Endothelial cell of umbilical vein (primary cell): ENCODE measurements around the gene TEC. TPM values are rescaled to one million over a fixed set of nuclear protein-coding genes. Genes with fewer than 3 reads are reported as not detected.

Experiments
- BruUV-seq: library from RNA; stranded (reverse); fragments of 400-500 nt; replicated peaks from 2 replicates; lab custom pipeline; 2021; lab: Mats Ljungman, UMichigan
- CTCF ChIA-PET: fragments of 300-600, 350-600 bp; sonication (Branson Sonifier 250); formaldehyde crosslinking; loops from one replicate; lab custom pipeline; 2021; ENCODE audit warnings: antibody characterized with exemption, inconsistent platforms; lab: Charles Lee
- POLR2A ChIA-PET: fragments of 300-600, 350-600 bp; sonication (Branson Sonifier 250); formaldehyde crosslinking; loops from one replicate; lab custom pipeline; 2021; ENCODE audit warnings: antibody characterized with exemption, inconsistent platforms; lab: Charles Lee
- DNase-seq: peaks from one replicate; pipeline ENCODE4 v3.0.0-alpha.2; 2011; ENCODE audit warnings: low read depth, low spot score
- FAIRE-seq: peaks from 2 replicates; lab custom pipeline; 2011; peaks lifted over from hg19 to GRCh38; lab: Jason Lieb, UNC
- H2AFZ ChIP-seq: 2 replicates; pipeline ENCODE4 v1.6.0; 2012; ENCODE audit warnings: low read depth, low read length, control low read depth, inconsistent platforms
- H3K27ac ChIP-seq: 2 replicates; pipeline ENCODE4 v1.5.1; 2011; ENCODE audit warnings: low read depth, mild to moderate bottlenecking, control low read depth, low read length, moderate library complexity; ENCODE audit not compliant: insufficient read depth
- H3K27me3 ChIP-seq, 2 experiments: 2 replicates each; pipeline versions ENCODE4 v1.6.0 to v1.6.1; 2011; ENCODE audit warnings: low read length in 2 of 2, mixed read lengths in 1 of 2; ENCODE audit not compliant: control insufficient read depth in 2 of 2, insufficient read depth in 2 of 2
- H3K36me3 ChIP-seq, 2 experiments: 2 replicates in 1 of 2; 3 replicates in 1 of 2; pipeline ENCODE4 v1.5.1; 2011; ENCODE audit warnings: low read length in 2 of 2, mild to moderate bottlenecking in 1 of 2, moderate library complexity in 1 of 2; ENCODE audit not compliant: control insufficient read depth in 2 of 2, insufficient read depth in 2 of 2; ENCODE audit errors: extremely low read depth in 1 of 2
- H3K4me1 ChIP-seq: 3 replicates; pipeline ENCODE4 v1.5.1; 2011; ENCODE audit warnings: mild to moderate bottlenecking, low read length; ENCODE audit not compliant: control insufficient read depth, insufficient read depth; ENCODE audit errors: extremely low read depth
- H3K4me2 ChIP-seq: 2 replicates; pipeline ENCODE4 v1.6.1; 2011; ENCODE audit warnings: low read length, control low read depth, mixed read lengths; ENCODE audit not compliant: insufficient read depth
- H3K4me3 ChIP-seq, 3 experiments: fragments of 200-600 bp in 1 of 3; sonication (generic), shearing (Covaris generic) in 1 of 3; replicated peaks in 1 of 3; 2 replicates each; pipeline ENCODE4 v1.5.1; 2011 to 2016; ENCODE audit warnings: control low read depth in 3 of 3, low read length in 3 of 3, mild to moderate bottlenecking in 2 of 3, inconsistent platforms in 1 of 3, low read depth in 1 of 3, moderate library complexity in 1 of 3; ENCODE audit not compliant: insufficient read depth in 1 of 3
- H3K79me2 ChIP-seq: 2 replicates; pipeline ENCODE4 v1.6.0; 2012; ENCODE audit warnings: low read length, inconsistent platforms; ENCODE audit not compliant: control insufficient read depth, insufficient read depth
- H3K9ac ChIP-seq: replicated peaks from 2 replicates; pipeline ENCODE3; 2011; ENCODE audit warnings: low read length, control low read depth; ENCODE audit not compliant: insufficient read depth; ENCODE audit errors: extremely low read depth
- H3K9me1 ChIP-seq: replicated peaks from 3 replicates; pipeline ENCODE4 v1.6.0; 2011; ENCODE audit warnings: mild to moderate bottlenecking, low read length; ENCODE audit not compliant: control insufficient read depth, insufficient read depth; ENCODE audit errors: extremely low read depth
- H3K9me3 ChIP-seq: replicated peaks from 2 replicates; pipeline ENCODE4 v1.5.1; 2012; ENCODE audit warnings: low read length, inconsistent platforms; ENCODE audit not compliant: control insufficient read depth, insufficient read depth
- H4K20me1 ChIP-seq: replicated peaks from 2 replicates; pipeline ENCODE3; 2011; ENCODE audit warnings: mild to moderate bottlenecking, low read length; ENCODE audit not compliant: control insufficient read depth, insufficient read depth; ENCODE audit errors: extremely low read depth
- FOS ChIP-seq: IDR thresholded peaks from 2 replicates; pipeline ENCODE4 v1.6.1; 2011; ENCODE audit warnings: mild to moderate bottlenecking, low read length, moderate library complexity, borderline replicate concordance; ENCODE audit not compliant: insufficient read depth
- GATA2 ChIP-seq: IDR thresholded peaks from 2 replicates; pipeline ENCODE4 v1.7.0; 2011; ENCODE audit warnings: low read depth, mild to moderate bottlenecking, moderate library complexity, mixed read lengths, low read length; ENCODE audit not compliant: insufficient read length, insufficient read depth
- JUN ChIP-seq: IDR thresholded peaks from 2 replicates; pipeline ENCODE4 v1.6.1; 2011; ENCODE audit warnings: borderline replicate concordance, low read depth; ENCODE audit not compliant: insufficient read length, insufficient read depth
- MYC ChIP-seq: IDR thresholded peaks from one replicate; pipeline ENCODE4 v1.6.1; 2011; ENCODE audit warnings: mild to moderate bottlenecking, low read depth, low read length
- POLR2A ChIP-seq: IDR thresholded peaks from 2 replicates; pipeline ENCODE4 v1.6.1; 2012; ENCODE audit warnings: low read depth, mild to moderate bottlenecking, control low read depth, low read length
- POLR2AphosphoS5 ChIP-seq: IDR thresholded peaks from 2 replicates; pipeline ENCODE4 v1.6.1; 2012; ENCODE audit warnings: low read depth, mild to moderate bottlenecking, control low read depth, low read length, moderate library complexity; ENCODE audit not compliant: insufficient read depth
- dilution Hi-C: fragments of 300-500 bp; cut with MboI; formaldehyde crosslinking; loops from one replicate; pipeline ENCODE4 v1.15.0; 2019; ENCODE audit warnings: low sequenced_read_pairs; ENCODE audit not compliant: extremely low pct_ligation_motif_present
- intact Hi-C: fragments of 100-400 bp; cut with micrococcal nuclease; formaldehyde crosslinking; loops from one replicate; pipeline ENCODE4 v1.10.0; 2022
- polyA plus RNA-seq, 4 experiments: library from polyadenylated mRNA; depleted of rRNA in 3 of 4; stranded (reverse) in 3 of 4; unstranded in 1 of 4; fragments of >200 nt; gene quantifications; 2 replicates each; pipeline versions ENCODE4 v1.2.1 to v1.2.3, GENCODE V29; 2011 to 2012; ENCODE audit warnings: missing spikeins in 1 of 4
- total RNA-seq: library from RNA; stranded (reverse); gene quantifications from 2 replicates; pipeline ENCODE4 v1.2.3, GENCODE V29; 2021
- TF ChIP-seq, protein P1 (sequence below), 2 donors: IDR thresholded peaks; 1 replicate in 1 of 2; 2 replicates in 1 of 2; pipeline ENCODE4 v1.5.1; 2011; ENCODE audit warnings: low read length in 2 of 2, mild to moderate bottlenecking in 2 of 2, moderate library complexity in 2 of 2, control low read depth in 1 of 2, inconsistent platforms in 1 of 2, low read depth in 1 of 2; ENCODE audit not compliant: insufficient read depth in 1 of 2; ENCODE audit errors: extremely low read depth in 1 of 2
- TF ChIP-seq, protein P2 (sequence below): IDR thresholded peaks from 2 replicates; pipeline ENCODE4 v1.6.1; 2011; ENCODE audit not compliant: insufficient read depth, insufficient read length

Gene TEC
- total and polyA plus RNA-seq, 2 donors (not counting 3 experiments of a cell fraction or from before 2014, with no cell fraction given), result 0.08 to 0.86 TPM

DNA sequence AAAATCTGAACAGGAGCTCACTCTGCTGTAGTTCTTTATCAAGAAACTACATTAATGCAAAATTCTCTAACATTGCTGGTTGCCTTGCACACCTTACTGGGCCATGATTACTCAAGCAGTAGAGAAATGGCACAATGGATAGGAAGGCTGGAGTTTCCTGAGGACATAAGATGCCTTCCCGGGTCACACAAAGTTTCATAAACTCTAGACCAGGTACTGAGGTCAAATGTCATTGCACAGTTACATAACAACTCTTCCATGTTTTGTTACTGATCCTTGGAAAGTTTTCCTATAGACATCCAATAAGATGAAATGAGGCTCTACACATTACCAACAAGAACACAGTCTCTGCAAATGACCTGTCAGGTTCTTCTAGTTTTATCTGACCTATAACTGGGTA lies 9.9 kb downstream of the TEC start:
- DNase-seq (no peak), FAIRE-seq (no peak)
- H3K9ac ChIP-seq, result no peak overlapping the region
- CTCF ChIA-PET, result no interaction called here
- H3K27ac ChIP-seq, result no peak overlapping the region
- no peaks in the 10 kb centered on the region for H3K79me2 ChIP-seq
- dilution Hi-C loops (no loop called here), intact Hi-C loops (no loop called here)
- POLR2A ChIA-PET, result no interaction called here
- no peaks in the 10 kb centered on the region for H3K36me3 ChIP-seq
- H3K4me1 ChIP-seq, result no peaks in the 10 kb centered on the region
- no peaks in the 10 kb centered on the region for H3K9me1 ChIP-seq
- H3K27me3 ChIP-seq, result peaks cover 0 to 3% of the 10 kb centered on the region in 2 experiments
- no peak overlapping the region for H2AFZ ChIP-seq
- TF ChIP-seq, protein P1, sequence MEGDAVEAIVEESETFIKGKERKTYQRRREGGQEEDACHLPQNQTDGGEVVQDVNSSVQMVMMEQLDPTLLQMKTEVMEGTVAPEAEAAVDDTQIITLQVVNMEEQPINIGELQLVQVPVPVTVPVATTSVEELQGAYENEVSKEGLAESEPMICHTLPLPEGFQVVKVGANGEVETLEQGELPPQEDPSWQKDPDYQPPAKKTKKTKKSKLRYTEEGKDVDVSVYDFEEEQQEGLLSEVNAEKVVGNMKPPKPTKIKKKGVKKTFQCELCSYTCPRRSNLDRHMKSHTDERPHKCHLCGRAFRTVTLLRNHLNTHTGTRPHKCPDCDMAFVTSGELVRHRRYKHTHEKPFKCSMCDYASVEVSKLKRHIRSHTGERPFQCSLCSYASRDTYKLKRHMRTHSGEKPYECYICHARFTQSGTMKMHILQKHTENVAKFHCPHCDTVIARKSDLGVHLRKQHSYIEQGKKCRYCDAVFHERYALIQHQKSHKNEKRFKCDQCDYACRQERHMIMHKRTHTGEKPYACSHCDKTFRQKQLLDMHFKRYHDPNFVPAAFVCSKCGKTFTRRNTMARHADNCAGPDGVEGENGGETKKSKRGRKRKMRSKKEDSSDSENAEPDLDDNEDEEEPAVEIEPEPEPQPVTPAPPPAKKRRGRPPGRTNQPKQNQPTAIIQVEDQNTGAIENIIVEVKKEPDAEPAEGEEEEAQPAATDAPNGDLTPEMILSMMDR (IDR thresholded peaks at IDR 0.05; ENCODE audit: extremely low read depth in 1 of 2, insufficient read depth in 1 of 2, low read depth in 1 of 2, low read length in 2 of 2), result no peak
- no peak for TF ChIP-seq GATA2
- no peak overlapping the region for H3K4me2 ChIP-seq
- H3K4me3 ChIP-seq, result no peak overlapping the region
- H3K9me3 ChIP-seq, result no peaks in the 10 kb centered on the region
- no peaks in the 10 kb centered on the region for H4K20me1 ChIP-seq
- BruUV-seq, result no TSS peak

DNA sequence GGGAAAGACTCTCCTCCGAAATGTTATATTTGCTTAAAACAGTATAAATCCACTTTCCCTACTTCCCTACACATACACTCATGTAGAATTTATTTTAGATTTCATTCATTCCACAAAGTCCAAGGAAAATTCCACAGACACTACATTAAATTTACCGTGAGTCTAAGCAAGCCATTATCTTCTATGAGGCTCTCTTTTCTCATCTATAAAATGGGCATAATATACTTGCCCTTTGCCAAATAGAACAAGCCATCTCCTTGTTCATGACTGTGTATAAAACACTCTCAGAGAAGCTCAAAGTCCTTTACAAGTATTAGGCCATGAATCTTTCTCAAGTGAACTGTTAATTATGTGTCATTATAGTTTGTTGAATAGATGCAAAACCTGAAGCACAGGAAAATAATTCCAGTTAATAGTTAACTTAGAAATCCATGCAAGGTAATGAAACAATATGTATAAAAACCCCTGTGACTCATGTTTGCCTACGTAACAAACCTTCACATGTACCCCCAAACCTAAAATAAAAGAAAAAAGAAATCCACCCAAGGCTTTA lies 10.7 kb downstream of the TEC start:
- Histone ChIP-seq H3K9me3 (no peaks in the 10 kb centered on the region), H3K79me2 (no peaks in the 10 kb centered on the region), H4K20me1 (no peaks in the 10 kb centered on the region), H3K4me2 (no peak overlapping the region), H3K27me3 (peaks cover 0 to 3% of the 10 kb centered on the region in 2 experiments), H3K36me3 (no peaks in the 10 kb centered on the region), H3K4me1 (no peaks in the 10 kb centered on the region), H3K9ac (no peak overlapping the region), H3K27ac (no peak overlapping the region), H3K9me1 (no peaks in the 10 kb centered on the region), H3K4me3 (no peak overlapping the region), H2AFZ (no peak overlapping the region)
- ChIA-PET POLR2A (no interaction called here), CTCF (no interaction called here)
- no peak for FAIRE-seq
- dilution Hi-C loops (no loop called here), intact Hi-C loops (no loop called here)
- BruUV-seq, result no TSS peak
- TF ChIP-seq POLR2AphosphoS5 (no peak), MYC (no peak), GATA2 (no peak), FOS (no peak), POLR2A (no peak), JUN (no peak)
- TF ChIP-seq, protein P2, sequence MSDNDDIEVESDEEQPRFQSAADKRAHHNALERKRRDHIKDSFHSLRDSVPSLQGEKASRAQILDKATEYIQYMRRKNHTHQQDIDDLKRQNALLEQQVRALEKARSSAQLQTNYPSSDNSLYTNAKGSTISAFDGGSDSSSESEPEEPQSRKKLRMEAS, result no peak
- TF ChIP-seq, protein P1 (IDR thresholded peaks at IDR 0.05; ENCODE audit: extremely low read depth in 1 of 2, insufficient read depth in 1 of 2, low read depth in 1 of 2, low read length in 2 of 2), result no peak
- DNase-seq, result no peak
